SJSA1 (cell line): ENCODE data around the gene YWHAG. TPM values are rescaled to one million over a fixed set of nuclear protein-coding genes. Genes with fewer than 3 reads are reported as not detected.
A peak's percentile ranks its signal among the peaks of the same experiment; 100 is the strongest.
"Not testable (repeated sequence)": the region's sequence is repeated elsewhere in the genome, so short reads cannot be mapped to it uniquely, and the experiment has no call there.

Experiments
- DNase-seq, 2 experiments: peaks; one replicate each; pipeline ENCODE4 v3.0.0-alpha.2; 2015 to 2020; ENCODE audit warnings: low spot score in 2 of 2, low read depth in 1 of 2
- H3K27ac ChIP-seq: fragments of 250-450 bp; sonication (Bioruptor Pico); 2 replicates; pipeline ENCODE4 v1.5.1; 2020; ENCODE audit warnings: mild to moderate bottlenecking, moderate library complexity
- H3K27me3 ChIP-seq: fragments of 250-450 bp; sonication (Bioruptor Pico); replicated peaks from 2 replicates; pipeline ENCODE4 v1.5.1; 2020; ENCODE audit warnings: mild to moderate bottlenecking, moderate library complexity
- H3K36me3 ChIP-seq: fragments of 250-450 bp; sonication (Bioruptor Pico); 2 replicates; pipeline ENCODE4 v1.5.1; 2020; ENCODE audit warnings: mild to moderate bottlenecking
- H3K4me1 ChIP-seq: fragments of 250-450 bp; sonication (Bioruptor Pico); replicated peaks from 2 replicates; pipeline ENCODE4 v1.6.1; 2021; ENCODE audit warnings: mild to moderate bottlenecking
- H3K4me3 ChIP-seq: fragments of 250-450 bp; sonication (Bioruptor Pico); 2 replicates; pipeline ENCODE4 v1.5.1; 2020; ENCODE audit warnings: mild to moderate bottlenecking
- H3K9me3 ChIP-seq: fragments of 250-450 bp; sonication (Bioruptor Pico); replicated peaks from 2 replicates; pipeline ENCODE4 v1.5.1; 2020; ENCODE audit warnings: mild to moderate bottlenecking
- total RNA-seq: library from RNA; depleted of rRNA; stranded (reverse); fragments of >200 nt; shearing (Covaris generic); gene quantifications from 2 replicates; pipeline ENCODE4 v1.2.3, GENCODE V29; 2014

The YWHAG gene
- total RNA-seq, 1 experiment from 2014 or later, result 76.1 TPM

GRCh38 chr7:76352193-76352592 lies 6.6 kb downstream of the YWHAG start:
- H3K27ac ChIP-seq, result no peak overlapping the region
- DNase-seq, result no peak

GRCh38 chr7:76351372-76351771 lies 7.4 kb downstream of the YWHAG start:
- Histone ChIP-seq H3K9me3 (no peaks in the 10 kb centered on the region), H3K4me3 (no peak overlapping the region), H3K27me3 (no peaks in the 10 kb centered on the region), H3K36me3 (peaks cover 80% of the 10 kb centered on the region), H3K27ac (no peak overlapping the region), H3K4me1 (0 out of 2 replicates have a peak, but pooled peaks cover 5% of the 10 kb centered on the region)
- DNase-seq, result no peak

More at GRCh38 chr7:76352193-76352592, 6.6 kb downstream of the YWHAG start:
- Histone ChIP-seq H3K9me3 (no peaks in the 10 kb centered on the region), H3K4me1 (peaks cover 11% of the 10 kb centered on the region; the same call in 1 of the 2 replicates), H3K36me3 (peaks cover 80% of the 10 kb centered on the region), H3K4me3 (no peak overlapping the region), H3K27me3 (no peaks in the 10 kb centered on the region)

GRCh38 chr7:76349313-76349885 lies 9.4 kb downstream of the YWHAG start:
- Histone ChIP-seq H3K27ac (no peak overlapping the region), H3K4me3 (no peak overlapping the region), H3K27me3 (no peaks in the 10 kb centered on the region), H3K9me3 (no peaks in the 10 kb centered on the region), H3K36me3 (peaks cover 80% of the 10 kb centered on the region), H3K4me1 (no peaks in the 10 kb centered on the region)
- no peak for DNase-seq

- H3K27me3 ChIP-seq, result no peaks in the 10 kb centered on the region
- no peak for DNase-seq
- peaks cover 86% of the 10 kb centered on the region for H3K36me3 ChIP-seq
- no peak overlapping the region for H3K4me3 ChIP-seq
- no peaks in the 10 kb centered on the region for H3K4me1 ChIP-seq
- no peak overlapping the region for H3K27ac ChIP-seq
- no peaks in the 10 kb centered on the region for H3K9me3 ChIP-seq
Observed at GRCh38 chr7:76347710-76348109, 11.1 kb downstream of the YWHAG start.

GRCh38 chr7:76346778-76347177 lies 12.0 kb downstream of the YWHAG start:
- Histone ChIP-seq H3K9me3 (no peaks in the 10 kb centered on the region), H3K36me3 (peaks cover 93% of the 10 kb centered on the region), H3K27me3 (no peaks in the 10 kb centered on the region), H3K4me3 (no peak overlapping the region), H3K27ac (no peak overlapping the region), H3K4me1 (peaks cover 1% of the 10 kb centered on the region; the same call in 1 of the 2 replicates)
- no peak for DNase-seq

GRCh38 chr7:76346097-76346496 lies 12.7 kb downstream of the YWHAG start:
- DNase-seq, result no peak
- Histone ChIP-seq H3K36me3 (peaks cover 92% of the 10 kb centered on the region), H3K27me3 (no peaks in the 10 kb centered on the region)

GRCh38 chr7:76343931-76344321 lies 14.9 kb downstream of the YWHAG start:
- no peak overlapping the region for H3K4me3 ChIP-seq
- peaks cover 88% of the 10 kb centered on the region for H3K36me3 ChIP-seq
- H3K4me1 ChIP-seq, result peaks cover 24% of the 10 kb centered on the region
- no peak overlapping the region for H3K27ac ChIP-seq
- no peak for DNase-seq
- no peaks in the 10 kb centered on the region for H3K27me3 ChIP-seq
- no peaks in the 10 kb centered on the region for H3K9me3 ChIP-seq

More at GRCh38 chr7:76346097-76346496, 12.7 kb downstream of the YWHAG start:
- no peaks in the 10 kb centered on the region for H3K9me3 ChIP-seq
- no peak overlapping the region for H3K27ac ChIP-seq
- H3K4me1 ChIP-seq, result peaks cover 7% of the 10 kb centered on the region
- no peak overlapping the region for H3K4me3 ChIP-seq

GRCh38 chr7:76343294-76343930 lies 15.4 kb downstream of the YWHAG start:
- Histone ChIP-seq H3K27me3 (no peaks in the 10 kb centered on the region), H3K4me1 (peaks cover 28% of the 10 kb centered on the region), H3K9me3 (no peaks in the 10 kb centered on the region), H3K27ac (no peak overlapping the region), H3K36me3 (peaks cover 88% of the 10 kb centered on the region), H3K4me3 (no peak overlapping the region)
- DNase-seq, result no peak

- no peak for DNase-seq
- Histone ChIP-seq H3K4me3 (no peak overlapping the region), H3K27me3 (no peaks in the 10 kb centered on the region), H3K4me1 (peaks cover 28% of the 10 kb centered on the region), H3K27ac (no peak overlapping the region), H3K36me3 (peaks cover 86% of the 10 kb centered on the region), H3K9me3 (no peaks in the 10 kb centered on the region)
Observed at GRCh38 chr7:76342222-76342621, 16.6 kb downstream of the YWHAG start.

GRCh38 chr7:76340617-76341131 lies 18.1 kb downstream of the YWHAG start:
- Histone ChIP-seq H3K4me3 (no peak overlapping the region), H3K36me3 (peaks cover 82% of the 10 kb centered on the region), H3K27me3 (no peaks in the 10 kb centered on the region), H3K9me3 (no peaks in the 10 kb centered on the region), H3K27ac (peak overlapping the region; percentile 50), H3K4me1 (peaks cover 28% of the 10 kb centered on the region)
- peak in 1 of 2 experiments; percentile 46 for DNase-seq

GRCh38 chr7:76338298-76339084 lies 20.3 kb downstream of the YWHAG start:
- no peaks in the 10 kb centered on the region for H3K9me3 ChIP-seq
- no peaks in the 10 kb centered on the region for H3K27me3 ChIP-seq
- H3K4me3 ChIP-seq, result no peak overlapping the region
- peaks cover 28% of the 10 kb centered on the region for H3K4me1 ChIP-seq
- no peak overlapping the region for H3K27ac ChIP-seq
- peaks cover 76% of the 10 kb centered on the region for H3K36me3 ChIP-seq
- DNase-seq, result no peak

- Histone ChIP-seq H3K27me3 (no peaks in the 10 kb centered on the region), H3K9me3 (no peaks in the 10 kb centered on the region), H3K27ac (no peak overlapping the region), H3K36me3 (peaks cover 76% of the 10 kb centered on the region), H3K4me3 (no peak overlapping the region), H3K4me1 (peaks cover 28% of the 10 kb centered on the region)
- no peak for DNase-seq
Observed at GRCh38 chr7:76337147-76337546, 21.6 kb downstream of the YWHAG start.

- H3K4me3 ChIP-seq, result no peak overlapping the region
- peaks cover 76% of the 10 kb centered on the region for H3K36me3 ChIP-seq
Observed at GRCh38 chr7:76336094-76336493, 22.7 kb downstream of the YWHAG start.

GRCh38 chr7:76335417-76335816 lies 23.4 kb downstream of the YWHAG start:
- DNase-seq, result not testable (repeated sequence)
- H3K36me3 ChIP-seq, result peaks cover 83% of the 10 kb centered on the region

More at GRCh38 chr7:76336094-76336493, 22.7 kb downstream of the YWHAG start:
- no peak for DNase-seq
- Histone ChIP-seq H3K27ac (no peak overlapping the region), H3K27me3 (no peaks in the 10 kb centered on the region), H3K4me1 (peaks cover 21% of the 10 kb centered on the region), H3K9me3 (no peaks in the 10 kb centered on the region)

More at GRCh38 chr7:76335417-76335816, 23.4 kb downstream of the YWHAG start:
- peaks cover 15% of the 10 kb centered on the region for H3K4me1 ChIP-seq
- not testable (repeated sequence) for H3K27ac ChIP-seq, H3K9me3 ChIP-seq, H3K27me3 ChIP-seq, H3K4me3 ChIP-seq
